ENCODE measurements around the gene GKN2. TPM values are rescaled to one million over a fixed set of nuclear protein-coding genes. Genes with fewer than 3 reads are reported as not detected.
"Not testable (repeated sequence)": the region's sequence is repeated elsewhere in the genome, so short reads cannot be mapped to it uniquely, and the experiment has no call there.

The GKN2 gene
- total RNA-seq, 2 experiments from 2014 or later, result not detected

- ChIA-PET CTCF (no interaction called here), POLR2A (no interaction called here)
Measured at GRCh38 chr2:68964282-68964681, 11.6 kb upstream of the GKN2 start.

DNA sequence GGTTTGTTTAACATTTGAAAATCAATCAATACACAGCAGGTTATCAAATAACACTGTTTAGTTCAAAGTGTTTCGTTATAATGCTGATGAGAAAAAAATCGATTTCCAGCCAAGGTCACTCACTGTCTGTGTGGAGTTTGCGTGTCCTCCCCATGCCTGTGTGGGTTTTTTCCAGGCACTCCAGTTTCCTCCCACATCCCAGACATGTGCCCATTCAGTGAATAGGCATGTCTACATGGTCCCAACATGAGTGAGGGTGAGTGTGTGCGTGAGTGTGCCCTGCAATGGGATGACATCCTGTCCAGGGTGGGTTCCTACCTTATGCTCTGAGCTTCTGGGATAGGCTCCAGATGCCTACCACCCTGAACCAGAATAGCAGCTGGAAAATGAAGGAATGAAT, 8.7 kb upstream of the GKN2 start:
- CTCF ChIA-PET, result no interaction called here
- POLR2A ChIA-PET, result no interaction called here

DNA sequence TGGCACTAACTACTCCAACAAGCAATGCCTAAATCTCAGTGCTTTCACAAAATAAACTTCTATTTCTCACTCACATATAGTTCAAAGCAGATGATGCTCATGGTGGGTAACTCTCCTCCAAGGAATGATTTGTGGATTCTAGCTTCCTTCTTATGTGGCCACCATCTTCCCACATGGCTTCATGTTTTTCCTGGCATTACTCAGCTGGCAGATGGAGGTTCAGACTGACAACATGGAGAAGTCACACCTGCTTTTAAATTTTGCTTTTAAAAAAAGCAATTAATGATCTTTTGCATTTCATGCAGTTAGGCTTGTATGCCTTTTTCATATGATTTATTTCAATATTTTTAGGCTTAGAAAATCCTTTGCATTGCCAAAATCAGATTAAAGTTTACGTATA, 6.3 kb upstream of the GKN2 start:
- CTCF ChIA-PET, result no interaction called here
- POLR2A ChIA-PET, result no interaction called here

DNA sequence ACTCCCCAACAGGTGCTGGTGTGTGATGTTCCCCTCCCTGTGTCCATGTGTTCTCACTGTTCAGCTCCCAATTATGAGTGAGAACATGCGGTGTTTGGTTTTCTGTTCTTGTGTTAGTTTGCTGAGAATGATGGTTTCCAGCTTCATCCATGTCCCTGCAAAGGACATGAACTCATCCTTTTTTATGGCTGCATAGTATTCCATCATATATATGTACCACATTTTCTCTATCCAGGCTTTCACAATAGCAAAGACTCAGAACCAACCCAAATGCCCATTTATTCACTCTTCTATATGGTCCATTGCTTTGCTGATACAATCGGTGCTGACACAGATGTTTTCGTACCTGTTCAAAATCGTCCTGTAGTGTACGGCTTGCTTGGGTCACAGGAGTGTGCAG, 2.7 kb upstream of the GKN2 start:
- POLR2A ChIA-PET, CTCF ChIA-PET: not testable (repeated sequence)

DNA sequence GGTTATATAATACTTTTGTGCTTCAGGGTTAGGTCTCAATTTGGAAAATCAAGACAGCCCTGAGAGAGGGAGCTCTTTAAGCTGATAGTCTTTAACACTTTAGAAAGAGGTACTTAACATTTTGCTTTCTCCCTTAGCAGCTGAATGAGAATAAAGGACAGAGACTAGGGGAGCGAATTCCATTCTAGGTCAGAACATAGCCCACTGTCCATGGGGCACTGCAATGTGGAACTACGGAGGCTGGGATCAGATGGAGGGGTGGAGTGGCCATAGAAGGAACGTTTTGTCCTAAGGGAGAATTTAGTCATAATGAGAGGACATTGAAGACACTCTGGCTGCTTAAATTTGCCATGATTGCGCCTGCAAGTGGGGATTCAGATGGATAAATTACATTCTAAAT, 794 bp downstream of the GKN2 start:
- POLR2A ChIA-PET, result no interaction called here
- CTCF ChIA-PET, result interaction anchor here (1.1 kb wide), 1 partner anchor 9 kb away, joined by 4 read pairs; no protein-coding TSS in a partner anchor

DNA sequence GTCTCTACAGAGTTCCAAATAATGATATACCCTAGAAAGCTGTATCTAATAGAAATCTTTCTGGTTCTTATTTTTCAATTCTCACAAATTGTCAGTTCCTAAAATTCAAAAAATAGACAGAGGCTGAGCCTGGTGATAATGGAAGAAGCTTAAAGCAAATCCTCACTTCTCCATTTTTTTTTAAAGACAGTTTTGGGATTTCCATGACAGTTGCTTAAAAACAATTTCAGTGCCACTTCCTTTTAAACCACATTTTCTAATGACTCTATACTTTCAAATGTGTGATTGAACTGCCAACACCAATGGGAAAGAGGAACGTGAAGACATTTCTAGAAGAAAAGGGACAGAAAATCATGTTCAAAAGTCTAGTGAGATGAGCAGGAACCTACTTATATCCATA, 4.0 kb downstream of the GKN2 start:
- CTCF ChIA-PET, result no interaction called here

DNA sequence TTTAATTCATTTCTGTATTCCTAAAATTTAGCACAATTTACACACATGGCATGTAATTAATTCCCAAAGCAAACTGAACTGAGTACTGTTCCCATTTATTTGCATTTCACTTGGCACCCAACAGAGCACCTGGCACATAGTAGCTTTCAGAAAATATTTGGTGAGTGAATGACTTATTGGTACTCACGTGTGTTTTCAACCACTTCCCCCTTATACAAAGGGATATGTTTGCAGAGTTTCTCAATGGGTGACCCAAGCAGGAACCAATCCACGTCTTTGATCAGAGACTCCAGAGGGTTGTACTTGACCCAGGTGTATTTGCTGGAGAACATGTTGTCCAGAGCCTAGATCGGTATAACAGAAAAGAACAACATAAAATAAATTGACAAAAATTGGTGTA, 6.6 kb downstream of the GKN2 start:
- CTCF ChIA-PET, result no interaction called here

More for the DNA sequence above, 4.0 kb downstream of the GKN2 start:
- POLR2A ChIA-PET, result no interaction called here

GRCh38 chr2:68943581-68944568, 8.8 kb downstream of the GKN2 start:
- CTCF ChIA-PET, result interaction anchor here (0.8 to 2.1 kb wide), 13 partner anchors 8 to 363 kb away, joined by 3 to 9 read pairs (median 3); partner anchors contain the start of gene ANTXR1
- POLR2A ChIA-PET, result no interaction called here

More for the DNA sequence above, 6.6 kb downstream of the GKN2 start:
- POLR2A ChIA-PET, result no interaction called here

GRCh38 chr2:68942827-68943226, 9.9 kb downstream of the GKN2 start:
- CTCF ChIA-PET, result interaction anchor here (1.0 to 2.1 kb wide), 11 partner anchors 8 to 356 kb away, joined by 3 to 9 read pairs (median 3); partner anchors contain the start of gene ANTXR1
- POLR2A ChIA-PET, result no interaction called here

DNA sequence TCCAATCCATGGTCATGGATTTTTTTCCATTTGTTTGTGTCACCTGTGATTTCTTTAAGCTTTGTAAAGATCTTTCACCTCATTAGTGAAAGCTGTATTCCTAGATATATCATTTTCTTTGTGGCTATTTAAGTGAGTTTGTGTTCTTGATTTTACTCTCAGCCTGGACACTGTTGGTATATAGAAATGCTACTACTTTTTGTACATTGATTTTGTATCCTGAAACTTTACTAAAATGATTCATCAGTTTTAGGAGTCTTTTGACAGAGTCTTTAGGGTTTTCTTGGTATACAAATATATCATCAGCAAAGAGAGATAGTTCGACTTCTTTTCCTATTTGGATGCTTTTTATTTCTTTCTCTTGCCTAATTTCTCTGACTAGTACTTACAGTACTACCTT, 12.3 kb downstream of the GKN2 start:
- CTCF ChIA-PET, result interaction anchor here (1.4 kb wide), 1 partner anchor 32 kb away, joined by 6 read pairs; no protein-coding TSS in a partner anchor
- POLR2A ChIA-PET, result no interaction called here

DNA sequence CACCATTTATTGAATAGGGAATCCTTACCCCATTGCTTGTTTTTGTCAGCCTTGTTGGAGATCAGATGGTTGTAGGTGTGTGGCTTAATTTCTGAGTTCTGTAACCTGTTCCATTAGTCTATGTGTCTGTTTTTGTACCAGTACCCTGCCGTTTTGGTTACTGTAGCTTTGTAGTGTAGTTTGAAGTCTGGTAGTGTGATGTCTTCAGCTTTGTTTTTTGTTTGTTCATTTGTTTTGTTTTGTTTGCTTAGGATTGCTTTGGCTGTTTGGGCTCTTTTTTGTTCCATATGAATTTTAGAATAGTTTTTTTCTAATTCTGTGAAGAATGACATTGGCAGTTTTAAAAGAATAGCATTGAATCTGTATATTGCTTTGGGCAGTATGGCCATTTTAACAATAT, 12.7 kb downstream of the GKN2 start:
- CTCF ChIA-PET, result interaction anchor here (1.4 kb wide), 1 partner anchor 32 kb away, joined by 6 read pairs; no protein-coding TSS in a partner anchor
- POLR2A ChIA-PET, result no interaction called here

- ChIA-PET POLR2A (no interaction called here), CTCF (interaction anchor here (1.5 kb wide), 1 partner anchor 14 kb away, joined by 4 read pairs; no protein-coding TSS in a partner anchor)
Measured at GRCh38 chr2:68938938-68939337, 13.8 kb downstream of the GKN2 start.

- POLR2A ChIA-PET, result no interaction called here
- CTCF ChIA-PET, result interaction anchor here (1.5 kb wide), 1 partner anchor 12 kb away, joined by 4 read pairs; no protein-coding TSS in a partner anchor
Measured at GRCh38 chr2:68937346-68938055, 15.2 kb downstream of the GKN2 start.

- ChIA-PET CTCF (interaction anchor here (3.8 kb wide), 1 partner anchor 12 kb away, joined by 16 read pairs; no protein-coding TSS in a partner anchor), POLR2A (no interaction called here)
Measured at GRCh38 chr2:68936889-68937288, 15.8 kb downstream of the GKN2 start.

DNA sequence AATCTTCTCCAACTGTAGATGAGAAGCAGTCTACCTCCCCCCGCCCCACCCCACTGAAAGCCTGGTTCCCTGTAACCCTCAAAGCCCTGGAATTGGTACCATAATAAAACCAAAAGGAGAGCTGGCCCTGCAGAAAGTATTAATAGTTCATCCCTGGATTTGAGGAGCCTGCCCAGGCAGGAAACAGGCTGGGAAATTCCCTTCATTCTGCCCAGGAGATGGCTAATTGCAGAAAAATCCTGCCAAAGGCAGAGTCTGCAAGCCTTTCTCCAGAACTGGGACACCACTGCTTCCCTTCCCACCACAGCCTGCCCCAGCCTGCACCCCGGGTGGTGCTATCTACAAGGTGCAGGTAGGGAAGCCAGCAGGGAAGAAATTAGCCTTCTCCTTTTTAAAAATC, 16.3 kb downstream of the GKN2 start:
- POLR2A ChIA-PET, result no interaction called here
- CTCF ChIA-PET, result interaction anchor here (3.8 kb wide), 1 partner anchor 11 kb away, joined by 16 read pairs; no protein-coding TSS in a partner anchor

DNA sequence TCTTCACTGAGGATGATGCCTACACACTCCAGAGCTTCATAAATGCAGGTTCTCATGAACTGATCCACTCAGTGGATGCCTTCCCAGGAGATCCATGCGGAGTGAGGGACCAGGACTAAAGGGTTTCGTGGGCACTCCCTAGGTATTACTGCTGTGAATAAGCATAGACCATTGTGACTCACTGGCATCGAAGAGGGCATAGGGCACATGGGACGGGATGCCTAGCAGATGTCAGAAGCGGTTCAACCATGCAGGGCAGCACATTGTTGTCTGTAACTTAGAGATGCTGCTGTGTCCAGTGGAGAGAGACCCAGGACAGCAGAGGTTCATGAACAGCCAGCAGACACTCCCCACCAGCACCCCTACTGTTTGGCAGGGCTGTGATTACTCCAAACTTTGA, 17.2 kb downstream of the GKN2 start:
- CTCF ChIA-PET, result interaction anchor here (0.5 to 3.8 kb wide), 4 partner anchors 9 to 227 kb away, joined by 3 to 16 read pairs (median 6); no protein-coding TSS in a partner anchor
- POLR2A ChIA-PET, result no interaction called here

GRCh38 chr2:68934021-68934420, 18.7 kb downstream of the GKN2 start:
- CTCF ChIA-PET, result interaction anchor here (2.1 to 3.8 kb wide), 2 partner anchors 9 to 10 kb away, joined by 9 to 16 read pairs; no protein-coding TSS in a partner anchor
- POLR2A ChIA-PET, result no interaction called here

GRCh38 chr2:68932402-68932801, 20.3 kb downstream of the GKN2 start:
- POLR2A ChIA-PET, result no interaction called here

GRCh38 chr2:68931799-68932198, 20.9 kb downstream of the GKN2 start:
- CTCF ChIA-PET, result no interaction called here
- POLR2A ChIA-PET, result no interaction called here

More at GRCh38 chr2:68932402-68932801, 20.3 kb downstream of the GKN2 start:
- CTCF ChIA-PET, result no interaction called here

- CTCF ChIA-PET, result no interaction called here
- POLR2A ChIA-PET, result no interaction called here
Measured at GRCh38 chr2:68931149-68931711, 21.5 kb downstream of the GKN2 start.
